Heart right ventricle (tissue), 16 donors: ENCODE measurements around the gene PARD3. TPM values are rescaled to one million over a fixed set of nuclear protein-coding genes. Genes with fewer than 3 reads are reported as not detected.

ENCODE experiments used
- ATAC-seq, 8 donors: fragments of 200-7000 bp; cut with Tn5 transposase; one replicate each; pipeline ENCODE4 v1.9.1; 2020; ENCODE audit warnings: mild to moderate bottlenecking in 8 of 8, moderate library complexity in 8 of 8, moderate number of reproducible peaks in 1 of 8
- DNase-seq, 2 donors: peaks; one replicate each; pipeline ENCODE4 v3.0.0-alpha.2; 2020
- H3K27ac ChIP-seq, 10 donors: fragments of 200-600 bp; sonication (generic) in 2 of 10; one replicate each; pipeline versions ENCODE4 v1.5.0 to v1.8.0; 2020 to 2022; ENCODE audit warnings: mild to moderate bottlenecking in 3 of 10
- H3K27me3 ChIP-seq, 7 donors: fragments of 200-600 bp; one replicate each; pipeline ENCODE4 v1.8.0; 2021 to 2022; ENCODE audit warnings: mild to moderate bottlenecking in 2 of 7
- H3K36me3 ChIP-seq, 9 donors: fragments of 200-600 bp; sonication (generic) in 1 of 9; one replicate each; pipeline versions ENCODE4 v1.5.0 to v1.8.0; 2020 to 2022; ENCODE audit warnings: mild to moderate bottlenecking in 2 of 9
- H3K4me1 ChIP-seq, 9 donors: fragments of 200-600 bp; sonication (generic) in 1 of 9; one replicate each; pipeline versions ENCODE4 v1.5.0 to v1.8.0; 2020 to 2022; ENCODE audit warnings: mild to moderate bottlenecking in 4 of 9
- H3K4me3 ChIP-seq, 10 donors: fragments of 200-600 bp; sonication (generic) in 2 of 10; one replicate each; pipeline versions ENCODE4 v1.5.0 to v1.8.0; 2020 to 2022; ENCODE audit warnings: mild to moderate bottlenecking in 7 of 10, moderate library complexity in 2 of 10
- H3K9me3 ChIP-seq, 11 donors: fragments of 200-600 bp in 10 of 11; sonication (generic) in 2 of 11; one replicate each; pipeline versions ENCODE4 v1.5.0 to v1.8.0; 2013 to 2022; ENCODE audit warnings: mild to moderate bottlenecking in 2 of 11, control low read depth in 1 of 11, moderate library complexity in 1 of 11
- WGBS, 2 donors: extraction: QIAGEN DNeasy Blood & Tissue Kit; methylation state at CpG; one replicate each; pipeline ENCODE4 v1.1.7; 2013; ENCODE audit warnings: inconsistent platforms in 1 of 2; 5-methylcytosine and 5-hydroxymethylcytosine counted together
- intact Hi-C, 10 donors: fragments of 100-400 bp; cut with DNase I; formaldehyde crosslinking; loops; one replicate each; pipeline versions ENCODE4 v1.11.1 to v1.14.2; 2022
- polyA plus RNA-seq, 2 donors: library from polyadenylated mRNA; stranded (reverse); fragments of 200-250 nt; gene quantifications; one replicate each; pipeline ENCODE4 v1.2.3, GENCODE V29; 2013
- total RNA-seq, 10 donors: library from RNA; stranded (reverse); fragmentation: NEBNext Ultra II Directional in 3 of 10; extraction: Animal tissue kit (Norgen Biotek cat#: 25700) in 3 of 10; gene quantifications; one replicate each; pipeline versions ENCODE4 v1.2.1 to v1.2.4, GENCODE V29; 2021 to 2023
- TF ChIP-seq, protein P1 (sequence below), 9 donors: fragments of 200-600 bp; sonication (generic) in 2 of 9; IDR thresholded peaks; one replicate each; pipeline versions ENCODE4 v1.5.0 to v1.8.0; 2021 to 2022; ENCODE audit warnings: antibody characterized with exemption in 9 of 9, mild to moderate bottlenecking in 5 of 9, moderate library complexity in 1 of 9
- donor health status: Arrhythmogenic right ventricular cardiomyopathy.
- donor health status: ischemic (EF 13 %, LVEDD 7.1; RV severe dilation, severe dysfunction).
- donor health status: healthy with polysubstance abuse.
- donor health status: DM: no; HTN: yes; CAD: no.
- donor health status: DM: no; HTN: no; CAD: no.
- donor health status: ischemic (EF 25% LVEDD 6.9; RV normal size, moderate dysfunction).
- donor health status: ischemic (EF 25% LVEDD 5.7; RV mildly dilated, moderate dysfunction).
- donor health status: healthy.
- donor health status: DM: yes; HTN: yes; CAD: no.
- donor health status: Ischemic cardiomyopathy.
- donor health status: ischemic (EF 35%, LVEDD 5.7; RV mildly dilated, moderate dysfunction).
- donor health status: nonischemic (EF 11% LVEDD 7.7; RV severe dilation, severe dysfunction).
- donor health status: DM: yes; HTN: yes; CAD: no.
- donor health status: PGD.
- donor health status: ischemic (EF 29% LVEDD 5.4; RV normal size, mild dysfunction).
- donor health status: nonischemic (EF 23%, LVEDD 6.1; RV moderate dilation, normal function).

Gene PARD3
- total and polyA plus RNA-seq, 12 donors: 19.7 to 41.8 (median 34.2) TPM

DNA sequence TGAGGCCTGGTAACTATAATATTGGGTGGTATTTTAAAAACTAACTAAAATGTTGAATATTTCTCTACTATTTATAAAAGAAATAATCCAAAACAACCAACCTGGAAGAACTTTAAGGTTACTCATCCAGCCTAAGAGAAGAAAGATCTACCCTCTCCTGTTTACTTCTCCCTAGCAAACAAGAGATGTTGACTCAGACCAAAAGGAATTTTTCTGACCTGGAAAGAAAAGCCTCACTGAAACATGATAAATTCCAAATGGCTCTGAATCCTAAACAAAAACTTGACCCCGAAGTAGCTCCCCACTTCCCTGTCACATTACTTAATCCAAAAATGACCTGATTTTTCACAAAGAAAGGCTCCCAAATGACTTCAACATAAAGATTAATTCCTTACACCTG lies 101.2 kb downstream of the PARD3 start:
- TF ChIP-seq, protein P1, sequence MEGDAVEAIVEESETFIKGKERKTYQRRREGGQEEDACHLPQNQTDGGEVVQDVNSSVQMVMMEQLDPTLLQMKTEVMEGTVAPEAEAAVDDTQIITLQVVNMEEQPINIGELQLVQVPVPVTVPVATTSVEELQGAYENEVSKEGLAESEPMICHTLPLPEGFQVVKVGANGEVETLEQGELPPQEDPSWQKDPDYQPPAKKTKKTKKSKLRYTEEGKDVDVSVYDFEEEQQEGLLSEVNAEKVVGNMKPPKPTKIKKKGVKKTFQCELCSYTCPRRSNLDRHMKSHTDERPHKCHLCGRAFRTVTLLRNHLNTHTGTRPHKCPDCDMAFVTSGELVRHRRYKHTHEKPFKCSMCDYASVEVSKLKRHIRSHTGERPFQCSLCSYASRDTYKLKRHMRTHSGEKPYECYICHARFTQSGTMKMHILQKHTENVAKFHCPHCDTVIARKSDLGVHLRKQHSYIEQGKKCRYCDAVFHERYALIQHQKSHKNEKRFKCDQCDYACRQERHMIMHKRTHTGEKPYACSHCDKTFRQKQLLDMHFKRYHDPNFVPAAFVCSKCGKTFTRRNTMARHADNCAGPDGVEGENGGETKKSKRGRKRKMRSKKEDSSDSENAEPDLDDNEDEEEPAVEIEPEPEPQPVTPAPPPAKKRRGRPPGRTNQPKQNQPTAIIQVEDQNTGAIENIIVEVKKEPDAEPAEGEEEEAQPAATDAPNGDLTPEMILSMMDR (IDR thresholded peaks at IDR 0.05): no peak
- ATAC-seq (no peak), DNase-seq (no peak)
- Histone ChIP-seq H3K4me1 (peaks cover 5 to 53% (median 41%) of the 10 kb centered on the region in 9 donors), H3K9me3 (no peaks in the 10 kb centered on the region), H3K27ac (no peak overlapping the region), H3K27me3 (peaks cover 0 to 3% (median 0%) of the 10 kb centered on the region in 7 donors), H3K36me3 (no peaks in the 10 kb centered on the region), H3K4me3 (no peak overlapping the region)
- intact Hi-C loops: no loop called here
- WGBS, 2 donors: 69 to 80% methylated on average over 1 of the region's 1 CpG

DNA sequence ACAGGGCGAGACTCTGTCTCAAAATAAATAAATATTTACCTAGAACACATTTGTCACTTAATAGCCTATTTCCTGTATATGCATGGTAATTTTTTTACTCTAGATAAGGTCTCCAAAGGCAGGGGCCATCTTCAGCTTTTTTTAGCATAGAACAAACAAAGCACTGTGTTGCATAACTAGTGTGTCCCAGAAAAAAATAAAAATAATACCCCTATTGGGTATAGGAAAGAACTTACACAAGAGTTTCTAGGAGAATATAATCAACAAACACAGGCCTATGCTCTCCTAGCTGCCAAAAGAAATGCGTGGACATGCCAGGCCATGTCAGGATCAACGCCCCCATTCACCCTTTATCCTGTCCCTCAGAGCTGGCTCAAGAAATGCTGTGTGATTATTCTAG lies 103.6 kb downstream of the PARD3 start:
- intact Hi-C loops: no loop called here
- H3K27ac ChIP-seq: peak overlapping the region in 9 of 10 donors; percentile 20 to 73 (median 51)
- H3K36me3 ChIP-seq: no peaks in the 10 kb centered on the region
- H3K9me3 ChIP-seq: no peaks in the 10 kb centered on the region
- TF ChIP-seq, protein P1 (IDR thresholded peaks at IDR 0.05): no peak
- H3K4me3 ChIP-seq: no peak overlapping the region
- WGBS, 2 donors: 49 to 52% methylated on average over 3 of the region's 3 CpGs
- peak; percentile 53 to 90 (median 73) for ATAC-seq
- DNase-seq: peak in 1 of 2 donors; percentile 23
- H3K27me3 ChIP-seq: no peaks in the 10 kb centered on the region
- H3K4me1 ChIP-seq: peaks cover 3 to 63% (median 46%) of the 10 kb centered on the region in 9 donors

DNA sequence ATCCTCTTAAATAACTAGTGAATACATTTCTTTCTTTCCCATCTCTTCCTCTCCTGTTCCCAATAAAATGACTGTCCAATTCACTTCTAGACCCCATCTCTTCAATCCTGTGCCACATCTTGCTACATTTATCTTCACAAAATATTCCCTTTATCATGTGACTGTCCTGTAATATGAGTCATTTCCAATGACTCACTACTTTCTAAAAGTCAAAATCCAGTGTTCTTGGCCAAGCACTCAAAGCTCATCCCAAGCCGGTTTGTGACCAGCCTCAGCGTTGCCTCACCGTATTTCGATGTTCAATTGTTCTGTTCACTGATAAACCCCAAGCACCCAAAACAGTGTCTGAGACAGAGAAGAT lies 104.7 kb downstream of the PARD3 start:
- DNase-seq (no peak), ATAC-seq (peak in 7 of 8 donors; percentile 26 to 69 (median 54))
- no peaks in the 10 kb centered on the region for H3K36me3 ChIP-seq
- no peaks in the 10 kb centered on the region for H3K27me3 ChIP-seq
- 48 to 63% methylated on average over 4 of the region's 4 CpGs for WGBS, 2 donors
- H3K4me3 ChIP-seq: no peak overlapping the region
- H3K9me3 ChIP-seq: no peaks in the 10 kb centered on the region
- TF ChIP-seq, protein P1 (IDR thresholded peaks at IDR 0.05): no peak
- H3K4me1 ChIP-seq: peaks cover 3 to 72% (median 51%) of the 10 kb centered on the region in 9 donors
- peak overlapping the region in 8 of 10 donors; percentile 44 to 73 (median 56) for H3K27ac ChIP-seq
- intact Hi-C loops: no loop called here

DNA sequence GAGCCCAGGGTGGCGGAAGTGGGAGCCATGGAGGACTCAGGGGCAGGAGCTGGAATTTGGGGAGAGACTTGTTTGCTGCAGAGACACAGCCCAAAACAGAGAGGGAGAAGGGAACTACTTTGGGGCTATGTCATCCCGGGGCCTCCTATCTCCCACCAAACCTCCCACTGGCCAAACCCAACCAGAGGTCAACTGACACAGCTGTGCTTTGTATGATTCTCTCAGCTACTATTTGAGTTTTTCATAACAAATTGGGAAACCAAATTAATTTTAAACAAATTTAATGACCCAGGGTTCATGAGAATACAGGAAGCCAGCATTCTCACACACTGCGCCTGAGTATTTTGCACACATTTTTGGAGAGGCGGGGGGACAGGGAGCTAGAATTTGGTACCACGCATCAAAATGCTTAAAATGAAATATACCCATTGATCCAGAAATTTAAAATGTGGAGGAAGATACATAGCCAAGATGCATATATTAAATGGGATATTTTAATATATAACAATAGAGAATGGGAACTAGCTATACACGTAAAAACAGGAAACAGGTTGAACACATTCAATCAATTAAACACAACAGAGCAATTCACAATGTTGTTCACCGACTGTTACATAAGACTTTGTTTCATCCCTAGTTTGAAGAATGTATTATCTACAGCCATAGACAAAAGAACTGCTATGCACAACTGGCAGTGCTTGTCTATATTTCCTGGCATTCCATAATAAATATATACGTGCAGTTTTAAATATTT lies 105.3 kb downstream of the PARD3 start:
- Histone ChIP-seq H3K36me3 (no peaks in the 10 kb centered on the region), H3K9me3 (no peaks in the 10 kb centered on the region), H3K27ac (peak overlapping the region in 7 of 10 donors; percentile 40 to 73 (median 60)), H3K4me3 (no peak overlapping the region), H3K27me3 (no peaks in the 10 kb centered on the region), H3K4me1 (peaks cover 3 to 78% (median 51%) of the 10 kb centered on the region in 9 donors)
- intact Hi-C loops: no loop called here
- TF ChIP-seq, protein P1 (IDR thresholded peaks at IDR 0.05): no peak
- 72 to 85% methylated on average over 8 of the region's 8 CpGs for WGBS, 2 donors
- ATAC-seq (peak in 4 of 8 donors; percentile 29 to 51 (median 41)), DNase-seq (peak in 1 of 2 donors; percentile 30)
